Fibroblast of mammary gland (primary cell): ENCODE data around the gene GRK5.
A peak's percentile ranks its signal among the peaks of the same experiment; 100 is the strongest.

Experiments used
- DNase-seq: peaks from one replicate; pipeline ENCODE4 v3.0.0-alpha.2; 2010; ENCODE audit warnings: low read depth
- H3K4me3 ChIP-seq: 2 replicates; pipeline ENCODE4 v1.5.1; 2011; ENCODE audit warnings: low read depth, mild to moderate bottlenecking, low read length, moderate library complexity; ENCODE audit not compliant: control insufficient read depth
- TF ChIP-seq, protein P1 (sequence below): conservative IDR thresholded peaks from 2 replicates; pipeline ENCODE4 v1.5.1; 2011; ENCODE audit warnings: low read depth, low read length, inconsistent platforms; ENCODE audit not compliant: control insufficient read depth, insufficient read depth

The GRK5 gene

DNA sequence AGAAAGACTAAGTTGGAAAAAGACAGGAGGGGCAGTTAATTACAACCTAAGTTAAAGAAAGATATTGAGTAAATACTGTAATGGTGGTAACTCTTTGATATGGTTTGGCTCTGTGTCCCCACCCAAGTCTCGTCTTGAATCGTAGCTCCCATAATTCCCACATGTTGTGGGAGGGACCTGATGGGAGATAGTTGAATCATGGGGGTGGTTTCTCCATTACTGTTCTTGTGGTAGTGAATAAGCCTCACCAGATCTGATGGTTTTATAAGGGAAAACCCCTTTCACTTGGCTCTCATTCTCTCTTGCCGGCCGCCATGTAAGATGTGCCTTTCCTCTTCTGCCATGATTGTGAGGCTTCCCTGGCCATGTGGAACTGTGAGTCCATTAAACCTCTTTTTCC lies 143.8 kb downstream of the GRK5 start:
- no peak for DNase-seq
- no peak overlapping the region for H3K4me3 ChIP-seq
- TF ChIP-seq, protein P1, sequence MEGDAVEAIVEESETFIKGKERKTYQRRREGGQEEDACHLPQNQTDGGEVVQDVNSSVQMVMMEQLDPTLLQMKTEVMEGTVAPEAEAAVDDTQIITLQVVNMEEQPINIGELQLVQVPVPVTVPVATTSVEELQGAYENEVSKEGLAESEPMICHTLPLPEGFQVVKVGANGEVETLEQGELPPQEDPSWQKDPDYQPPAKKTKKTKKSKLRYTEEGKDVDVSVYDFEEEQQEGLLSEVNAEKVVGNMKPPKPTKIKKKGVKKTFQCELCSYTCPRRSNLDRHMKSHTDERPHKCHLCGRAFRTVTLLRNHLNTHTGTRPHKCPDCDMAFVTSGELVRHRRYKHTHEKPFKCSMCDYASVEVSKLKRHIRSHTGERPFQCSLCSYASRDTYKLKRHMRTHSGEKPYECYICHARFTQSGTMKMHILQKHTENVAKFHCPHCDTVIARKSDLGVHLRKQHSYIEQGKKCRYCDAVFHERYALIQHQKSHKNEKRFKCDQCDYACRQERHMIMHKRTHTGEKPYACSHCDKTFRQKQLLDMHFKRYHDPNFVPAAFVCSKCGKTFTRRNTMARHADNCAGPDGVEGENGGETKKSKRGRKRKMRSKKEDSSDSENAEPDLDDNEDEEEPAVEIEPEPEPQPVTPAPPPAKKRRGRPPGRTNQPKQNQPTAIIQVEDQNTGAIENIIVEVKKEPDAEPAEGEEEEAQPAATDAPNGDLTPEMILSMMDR, result no peak

- TF ChIP-seq, protein P1, result no peak
- no peak for DNase-seq
- H3K4me3 ChIP-seq, result no peak overlapping the region
Observed at GRCh38 chr10:119352042-119352441, 144.7 kb downstream of the GRK5 start.

GRCh38 chr10:119352807-119353206 lies 145.4 kb downstream of the GRK5 start:
- no peak for DNase-seq
- no peak overlapping the region for H3K4me3 ChIP-seq
- TF ChIP-seq, protein P1, result no peak

DNA sequence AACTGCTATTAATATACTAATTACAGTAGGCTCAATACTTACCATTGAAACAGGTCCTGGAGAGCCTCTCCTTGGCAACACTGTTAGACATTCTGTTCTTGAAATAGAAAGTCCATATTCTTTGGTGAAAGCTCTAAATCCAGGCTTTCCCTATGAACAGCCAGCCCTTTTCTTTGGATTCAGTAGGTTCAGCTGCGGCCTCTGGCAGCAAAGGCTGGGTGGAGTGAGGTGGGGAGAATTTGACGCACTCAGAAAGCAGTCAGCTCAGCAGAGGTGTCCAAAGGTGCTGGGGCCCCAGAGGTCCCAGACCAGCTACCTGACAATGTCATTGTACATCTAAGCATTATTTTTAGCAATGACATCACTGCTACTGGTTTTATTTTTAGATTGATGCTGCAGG lies 146.1 kb downstream of the GRK5 start:
- H3K4me3 ChIP-seq, result no peak overlapping the region
- no peak for DNase-seq
- TF ChIP-seq, protein P1, result no peak

GRCh38 chr10:119355930-119356329 lies 148.6 kb downstream of the GRK5 start:
- DNase-seq, result peak; percentile 25
- TF ChIP-seq, protein P1, result peak; percentile 57
- no peak overlapping the region for H3K4me3 ChIP-seq

GRCh38 chr10:119357412-119358151 lies 150.2 kb downstream of the GRK5 start:
- no peak overlapping the region for H3K4me3 ChIP-seq
- DNase-seq, result no peak
- TF ChIP-seq, protein P1, result no peak

DNA sequence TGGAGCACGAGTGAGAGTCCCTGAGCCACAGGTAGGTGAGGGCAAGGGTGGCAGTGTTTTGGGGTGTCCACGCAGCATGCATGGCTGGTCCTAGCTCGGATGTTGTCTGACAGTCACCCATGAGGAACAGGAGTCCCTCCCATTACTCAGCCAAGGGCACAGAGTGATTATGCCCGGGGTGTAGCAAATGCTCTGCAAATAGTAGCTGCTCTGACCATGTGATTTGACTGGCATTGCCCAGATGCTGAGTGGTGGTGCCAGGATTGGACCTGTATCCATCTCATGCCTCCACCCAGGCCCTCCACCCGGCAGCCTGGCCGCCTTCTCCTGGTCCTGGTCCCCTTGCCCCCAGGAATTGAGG lies 150.8 kb downstream of the GRK5 start:
- TF ChIP-seq, protein P1, result no peak
- no peak overlapping the region for H3K4me3 ChIP-seq
- no peak for DNase-seq
